ENCODE results near the gene NRDC.

NRDC gene

DNA sequence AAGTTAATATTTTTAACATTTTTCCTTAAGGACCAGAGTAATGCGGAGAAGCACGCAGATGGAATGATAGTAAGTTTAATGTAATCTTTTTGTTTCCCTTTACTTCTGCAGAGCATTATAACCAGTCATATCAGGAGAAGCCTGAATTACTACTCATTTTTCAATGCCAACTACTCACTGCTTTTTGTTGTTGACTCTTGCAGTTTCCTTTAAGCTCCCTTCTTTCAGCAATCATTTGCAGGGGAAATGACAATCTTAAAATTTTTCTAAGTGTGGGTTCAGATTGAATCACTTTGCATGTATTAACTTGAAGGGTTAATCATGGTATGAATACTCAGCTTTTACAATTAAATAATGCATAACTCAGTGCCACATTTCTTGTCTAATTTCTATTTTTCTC lies 122.2 kb downstream of the NRDC start:
- Histone ChIP-seq H3K36me3 (ENCODE audit: control insufficient read depth, insufficient read depth, low read length) (no peaks in the 10 kb centered on the region), H3K27ac (no peak overlapping the region), H3K79me2 (peaks cover 3% of the 10 kb centered on the region), H3K9ac (no peak overlapping the region), H3K4me2 (ENCODE audit: low read length) (no peak overlapping the region), H3K4me1 (no peaks in the 10 kb centered on the region), H3K27me3 (ENCODE audit: control insufficient read depth, insufficient read depth, low read length) (no peaks in the 10 kb centered on the region), H2AFZ (no peak overlapping the region), H3K4me3 (ENCODE audit: low read depth, low read length) (no peak overlapping the region), H3K9me3 (ENCODE audit: control insufficient read depth, low read length) (no peaks in the 10 kb centered on the region)
- TF ChIP-seq, protein P1, sequence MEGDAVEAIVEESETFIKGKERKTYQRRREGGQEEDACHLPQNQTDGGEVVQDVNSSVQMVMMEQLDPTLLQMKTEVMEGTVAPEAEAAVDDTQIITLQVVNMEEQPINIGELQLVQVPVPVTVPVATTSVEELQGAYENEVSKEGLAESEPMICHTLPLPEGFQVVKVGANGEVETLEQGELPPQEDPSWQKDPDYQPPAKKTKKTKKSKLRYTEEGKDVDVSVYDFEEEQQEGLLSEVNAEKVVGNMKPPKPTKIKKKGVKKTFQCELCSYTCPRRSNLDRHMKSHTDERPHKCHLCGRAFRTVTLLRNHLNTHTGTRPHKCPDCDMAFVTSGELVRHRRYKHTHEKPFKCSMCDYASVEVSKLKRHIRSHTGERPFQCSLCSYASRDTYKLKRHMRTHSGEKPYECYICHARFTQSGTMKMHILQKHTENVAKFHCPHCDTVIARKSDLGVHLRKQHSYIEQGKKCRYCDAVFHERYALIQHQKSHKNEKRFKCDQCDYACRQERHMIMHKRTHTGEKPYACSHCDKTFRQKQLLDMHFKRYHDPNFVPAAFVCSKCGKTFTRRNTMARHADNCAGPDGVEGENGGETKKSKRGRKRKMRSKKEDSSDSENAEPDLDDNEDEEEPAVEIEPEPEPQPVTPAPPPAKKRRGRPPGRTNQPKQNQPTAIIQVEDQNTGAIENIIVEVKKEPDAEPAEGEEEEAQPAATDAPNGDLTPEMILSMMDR (IDR thresholded peaks at IDR 0.05), result no peak

DNA sequence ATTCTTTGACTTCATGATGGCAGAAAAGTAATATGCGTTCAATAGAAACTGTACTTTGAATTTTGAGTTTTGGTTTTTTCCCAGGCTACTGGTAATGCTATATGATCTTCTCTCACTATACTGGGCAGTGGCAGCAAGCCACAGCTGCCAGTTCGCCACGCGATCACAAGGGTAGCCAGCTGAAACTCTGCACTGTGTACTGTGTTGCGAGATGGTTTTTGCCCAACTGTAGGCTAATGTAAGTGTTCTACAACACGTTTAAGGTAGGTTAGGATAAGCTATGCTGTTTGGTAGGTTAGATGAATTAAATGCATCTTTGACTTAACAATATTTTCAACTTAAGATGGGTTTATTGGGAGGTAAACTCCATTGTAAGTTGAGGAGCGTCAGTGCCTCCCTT lies 123.1 kb downstream of the NRDC start:
- H3K79me2 ChIP-seq, result peaks cover 3% of the 10 kb centered on the region
- H3K9ac ChIP-seq, result no peak overlapping the region
- no peaks in the 10 kb centered on the region for H3K4me1 ChIP-seq
- no peak overlapping the region for H3K4me2 ChIP-seq (ENCODE audit: low read length)
- H3K36me3 ChIP-seq (ENCODE audit: control insufficient read depth, insufficient read depth, low read length), result no peaks in the 10 kb centered on the region
- H3K27me3 ChIP-seq (ENCODE audit: control insufficient read depth, insufficient read depth, low read length), result no peaks in the 10 kb centered on the region
- no peak overlapping the region for H2AFZ ChIP-seq
- H3K4me3 ChIP-seq (ENCODE audit: low read depth, low read length), result no peak overlapping the region
- H3K27ac ChIP-seq, result no peak overlapping the region
- no peaks in the 10 kb centered on the region for H3K9me3 ChIP-seq (ENCODE audit: control insufficient read depth, low read length)
- TF ChIP-seq, protein P1 (IDR thresholded peaks at IDR 0.05), result no peak

DNA sequence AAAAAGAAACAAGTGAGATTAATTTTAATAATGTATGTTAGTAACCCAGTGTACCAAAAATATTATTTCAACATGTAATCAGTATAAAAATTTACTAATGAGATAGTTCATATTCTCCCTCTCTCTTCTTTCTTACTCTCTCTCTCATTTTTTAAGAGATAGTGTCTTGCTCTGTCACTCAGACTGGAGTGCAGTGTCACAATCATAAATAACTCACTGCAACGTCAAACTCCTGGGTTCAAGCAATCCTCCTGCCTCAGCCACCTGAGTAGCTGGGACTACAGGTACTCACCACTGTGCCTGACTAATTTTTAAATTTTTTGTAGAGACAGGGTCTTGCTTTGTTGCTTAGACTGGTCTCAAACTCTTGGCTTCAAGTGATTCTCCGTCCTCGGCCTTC lies 123.9 kb downstream of the NRDC start:
- no peak overlapping the region for H3K27ac ChIP-seq
- no peaks in the 10 kb centered on the region for H3K4me1 ChIP-seq
- TF ChIP-seq, protein P1 (IDR thresholded peaks at IDR 0.05), result no peak

DNA sequence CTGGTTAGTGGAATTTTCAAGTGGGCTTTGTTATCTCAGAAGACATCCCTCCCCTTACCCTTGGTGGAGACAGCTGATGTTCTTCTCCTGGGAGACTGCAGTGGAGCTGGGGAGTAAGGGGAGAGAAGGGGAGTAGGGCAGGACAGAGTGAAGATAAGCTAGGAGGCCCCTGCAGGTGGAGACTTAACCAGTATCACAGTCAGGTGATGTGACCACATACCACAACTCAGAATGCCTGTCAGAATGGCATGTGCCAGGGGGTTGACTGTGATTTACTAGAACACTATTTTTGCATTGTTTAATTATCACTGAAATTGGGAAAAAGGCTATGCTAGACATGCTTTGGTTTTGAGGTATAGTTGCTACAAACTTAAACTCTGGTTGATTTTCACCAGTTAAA lies 124.6 kb downstream of the NRDC start:
- Histone ChIP-seq H3K79me2 (peaks cover 3% of the 10 kb centered on the region), H3K36me3 (ENCODE audit: control insufficient read depth, insufficient read depth, low read length) (no peaks in the 10 kb centered on the region), H3K27me3 (ENCODE audit: control insufficient read depth, insufficient read depth, low read length) (no peaks in the 10 kb centered on the region), H3K4me1 (no peaks in the 10 kb centered on the region), H3K9me3 (ENCODE audit: control insufficient read depth, low read length) (no peaks in the 10 kb centered on the region), H3K4me2 (ENCODE audit: low read length) (no peak overlapping the region), H3K9ac (no peak overlapping the region), H3K4me3 (ENCODE audit: low read depth, low read length) (no peak overlapping the region), H2AFZ (no peak overlapping the region), H3K27ac (no peak overlapping the region)
- TF ChIP-seq, protein P1 (IDR thresholded peaks at IDR 0.05), result no peak

More for the DNA sequence above, 123.9 kb downstream of the NRDC start:
- Histone ChIP-seq H3K27me3 (ENCODE audit: control insufficient read depth, insufficient read depth, low read length) (no peaks in the 10 kb centered on the region), H3K4me3 (ENCODE audit: low read depth, low read length) (no peak overlapping the region), H2AFZ (no peak overlapping the region), H3K9ac (no peak overlapping the region), H3K79me2 (peaks cover 3% of the 10 kb centered on the region), H3K36me3 (ENCODE audit: control insufficient read depth, insufficient read depth, low read length) (no peaks in the 10 kb centered on the region), H3K9me3 (ENCODE audit: control insufficient read depth, low read length) (no peaks in the 10 kb centered on the region), H3K4me2 (ENCODE audit: low read length) (no peak overlapping the region)

DNA sequence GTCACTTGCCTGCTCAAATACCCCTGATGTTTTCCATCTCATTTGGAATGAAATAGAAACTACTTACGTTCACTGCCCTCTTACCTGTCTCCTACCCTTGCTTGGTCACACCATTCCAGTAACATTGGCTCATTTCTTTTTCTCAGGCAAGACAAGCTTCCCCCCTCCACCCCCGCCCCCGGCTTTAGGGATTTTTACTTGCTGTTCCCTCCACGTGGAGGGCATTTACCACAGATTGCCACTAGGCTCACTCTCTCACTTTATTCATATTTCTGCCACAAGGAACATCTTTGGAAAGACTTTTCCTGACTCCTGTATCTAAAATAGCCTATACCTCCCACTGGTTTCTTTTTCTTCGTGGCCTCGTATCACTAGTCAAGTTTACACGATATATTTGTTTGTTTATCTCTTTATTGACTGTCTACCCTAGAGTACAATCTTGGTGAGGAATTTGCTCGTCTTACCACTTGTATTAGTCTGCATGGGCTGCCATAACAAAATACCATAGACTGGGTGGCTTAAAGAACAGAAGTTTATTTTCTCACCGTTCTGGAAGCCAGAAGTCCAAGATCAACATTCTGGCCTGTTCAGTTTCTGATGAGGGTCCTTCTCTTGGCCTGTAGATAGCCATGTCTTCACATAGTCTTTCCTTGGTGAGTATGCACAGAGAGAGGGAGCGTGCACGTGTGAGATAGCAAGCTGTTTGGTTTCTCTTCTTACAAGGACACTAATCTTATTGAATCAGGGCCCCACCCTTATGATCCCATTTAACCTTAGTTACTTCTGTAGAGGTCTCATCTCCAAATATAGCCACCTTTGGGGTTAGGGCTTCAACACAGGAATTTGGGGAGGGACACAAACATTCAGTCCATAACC lies 126.2 kb downstream of the NRDC start:
- Histone ChIP-seq H3K27me3 (ENCODE audit: control insufficient read depth, insufficient read depth, low read length) (no peaks in the 10 kb centered on the region), H3K4me1 (no peaks in the 10 kb centered on the region), H3K4me2 (ENCODE audit: low read length) (no peak overlapping the region), H3K36me3 (ENCODE audit: control insufficient read depth, insufficient read depth, low read length) (no peaks in the 10 kb centered on the region), H3K9me3 (ENCODE audit: control insufficient read depth, low read length) (no peaks in the 10 kb centered on the region), H3K79me2 (peaks cover 3% of the 10 kb centered on the region), H3K4me3 (ENCODE audit: low read depth, low read length) (no peak overlapping the region), H3K9ac (no peak overlapping the region), H3K27ac (no peak overlapping the region), H2AFZ (no peak overlapping the region)
- TF ChIP-seq, protein P1 (IDR thresholded peaks at IDR 0.05), result no peak
